WTC11 (cell line): ENCODE results near the gene MRPL54. TPM values are rescaled to one million over a fixed set of nuclear protein-coding genes. Genes with fewer than 3 reads are reported as not detected.

Source experiments
- AR ChIP-seq: fragments of 250-450 bp; sonication (Bioruptor Pico); IDR thresholded peaks from 2 replicates; pipeline ENCODE4 v1.9.0; 2021; ENCODE audit warnings: mild to moderate bottlenecking
- CTCF ChIP-seq: fragments of 200-600 bp; IDR thresholded peaks from 2 replicates; pipeline ENCODE4 v1.8.0; 2022; ENCODE audit warnings: antibody characterized with exemption
- ESRRA ChIP-seq: sonication (generic); formaldehyde crosslinking; IDR thresholded peaks from 2 replicates; pipeline ENCODE4 v1.8.1; 2022; ENCODE audit warnings: mild to moderate bottlenecking, missing genetic modification reagents, borderline replicate concordance
- FOXK1 ChIP-seq: sonication (generic); formaldehyde crosslinking; IDR thresholded peaks from 2 replicates; pipeline ENCODE4 v1.8.0; 2022; ENCODE audit warnings: mild to moderate bottlenecking, moderate library complexity, missing genetic modification reagents
- HMGA2 ChIP-seq: fragments of 250-450 bp; sonication (Bioruptor Pico); IDR thresholded peaks from 2 replicates; pipeline ENCODE4 v1.4.0; 2021; ENCODE audit warnings: mild to moderate bottlenecking, moderate library complexity
- NR1H2 ChIP-seq: sonication (generic); formaldehyde crosslinking; IDR thresholded peaks from 2 replicates; pipeline ENCODE4 v1.9.0; 2021; ENCODE audit warnings: mild to moderate bottlenecking, moderate library complexity, missing genetic modification reagents
- NR2C2 ChIP-seq: sonication (generic); formaldehyde crosslinking; IDR thresholded peaks from 2 replicates; pipeline ENCODE4 v1.8.0; 2022; ENCODE audit warnings: mild to moderate bottlenecking, missing genetic modification reagents
- OVOL2 ChIP-seq: fragments of 250-450 bp; sonication (Bioruptor Pico); IDR thresholded peaks from 2 replicates; pipeline ENCODE4 v1.9.0; 2021; ENCODE audit warnings: mild to moderate bottlenecking, borderline replicate concordance
- RELA ChIP-seq: sonication (generic); formaldehyde crosslinking; IDR thresholded peaks from 2 replicates; pipeline ENCODE4 v1.8.1; 2022; ENCODE audit warnings: missing genetic modification reagents, mild to moderate bottlenecking, borderline replicate concordance
- SP1 ChIP-seq: sonication (generic); formaldehyde crosslinking; conservative IDR thresholded peaks from 2 replicates; pipeline ENCODE4 v1.8.1; 2022; ENCODE audit warnings: missing genetic modification reagents
- TEAD4 ChIP-seq: sonication (generic); formaldehyde crosslinking; IDR thresholded peaks from 2 replicates; pipeline ENCODE4 v1.8.0; 2022; ENCODE audit warnings: mild to moderate bottlenecking, missing genetic modification reagents
- USF1 ChIP-seq: sonication (generic); formaldehyde crosslinking; IDR thresholded peaks from 2 replicates; pipeline ENCODE4 v1.8.0; 2022; ENCODE audit warnings: mild to moderate bottlenecking, missing genetic modification reagents
- ZBTB21 ChIP-seq: sonication (generic); formaldehyde crosslinking; IDR thresholded peaks from 2 replicates; pipeline ENCODE4 v1.8.1; 2023; ENCODE audit warnings: mild to moderate bottlenecking, missing genetic modification reagents, borderline replicate concordance
- ZNF219 ChIP-seq: sonication (generic); formaldehyde crosslinking; IDR thresholded peaks from 2 replicates; pipeline ENCODE4 v1.8.0; 2023; ENCODE audit warnings: missing genetic modification reagents, mild to moderate bottlenecking, borderline replicate concordance
- ZNF423 ChIP-seq: fragments of 250-450 bp; sonication (Bioruptor Pico); IDR thresholded peaks from 2 replicates; pipeline ENCODE4 v2.1.2; 2022; ENCODE audit warnings: mild to moderate bottlenecking, moderate library complexity
- ZNF671 ChIP-seq: fragments of 250-450 bp; sonication (Bioruptor Pico); IDR thresholded peaks from 2 replicates; pipeline ENCODE4 v1.8.0; 2021; ENCODE audit warnings: mild to moderate bottlenecking
- total RNA-seq: library from RNA; stranded (reverse); gene quantifications from 3 replicates; pipeline ENCODE4 v1.2.3, GENCODE V29; 2021
- TF ChIP-seq, protein P1 (sequence below): sonication (generic); formaldehyde crosslinking; IDR thresholded peaks from 2 replicates; pipeline ENCODE4 v1.8.1; 2023; ENCODE audit warnings: mild to moderate bottlenecking, moderate library complexity, missing genetic modification reagents
- TF ChIP-seq, protein P2 (sequence below): fragments of 250-450 bp; sonication (Bioruptor Pico); IDR thresholded peaks from 2 replicates; pipeline ENCODE4 v1.9.0; 2021; ENCODE audit warnings: mild to moderate bottlenecking, borderline replicate concordance
- TF ChIP-seq, protein P3 (sequence below): sonication (generic); formaldehyde crosslinking; IDR thresholded peaks from 2 replicates; pipeline ENCODE4 v1.8.1; 2023; ENCODE audit warnings: mild to moderate bottlenecking, missing genetic modification reagents, borderline replicate concordance
- TF ChIP-seq, protein P4 (sequence below): sonication (generic); formaldehyde crosslinking; IDR thresholded peaks from 2 replicates; pipeline ENCODE4 v1.8.1; 2023; ENCODE audit warnings: mild to moderate bottlenecking, missing genetic modification reagents

Gene MRPL54
- total RNA-seq, 1 experiment from 2014 or later: 62.3 TPM

DNA sequence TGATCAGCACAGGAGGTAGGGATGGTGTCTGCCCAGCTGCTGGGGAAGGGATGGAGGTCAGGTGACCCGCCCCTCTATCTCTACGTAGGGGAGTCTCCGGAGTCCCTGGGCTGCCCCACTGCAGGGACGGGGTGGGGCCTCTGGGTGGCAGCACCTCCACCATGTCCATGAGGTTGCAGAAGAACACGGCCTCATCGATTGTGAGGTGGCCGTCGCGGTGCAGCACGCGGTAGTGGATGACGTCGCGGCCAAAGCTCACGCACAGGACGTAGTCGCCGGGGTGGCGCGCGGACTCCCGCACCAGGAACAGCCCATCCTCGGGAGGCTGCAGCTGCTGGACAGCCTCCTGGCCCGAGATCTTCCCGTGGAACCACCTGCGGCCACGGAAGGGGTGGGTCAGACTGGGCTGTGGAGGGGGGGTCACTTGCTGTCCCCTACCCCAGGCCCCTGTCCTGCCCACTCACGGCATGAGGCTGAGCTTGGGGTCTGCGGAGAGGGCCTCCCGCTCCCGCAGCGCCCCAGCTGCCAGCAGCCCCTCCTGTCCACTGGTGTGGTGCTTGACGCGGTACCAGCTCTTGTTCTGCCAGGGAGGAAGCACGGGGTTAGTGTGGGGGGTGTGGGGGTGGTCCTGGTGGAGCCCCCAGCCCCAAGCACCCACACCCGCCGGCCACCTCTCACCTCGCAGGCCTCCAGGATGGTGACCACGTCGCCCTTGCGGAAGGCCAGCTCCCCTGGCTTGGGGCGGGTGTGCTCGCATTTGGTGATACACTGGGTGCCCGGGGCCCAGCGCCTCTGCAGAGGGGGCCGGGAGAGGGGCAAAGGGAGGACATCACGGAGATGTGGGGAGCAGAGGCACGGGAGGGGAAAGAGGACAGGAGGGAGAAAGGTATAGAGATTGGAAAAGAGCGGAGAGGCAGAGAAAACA is 21.4 kb downstream of the MRPL54 start (continued):
- TF ChIP-seq, protein P1, sequence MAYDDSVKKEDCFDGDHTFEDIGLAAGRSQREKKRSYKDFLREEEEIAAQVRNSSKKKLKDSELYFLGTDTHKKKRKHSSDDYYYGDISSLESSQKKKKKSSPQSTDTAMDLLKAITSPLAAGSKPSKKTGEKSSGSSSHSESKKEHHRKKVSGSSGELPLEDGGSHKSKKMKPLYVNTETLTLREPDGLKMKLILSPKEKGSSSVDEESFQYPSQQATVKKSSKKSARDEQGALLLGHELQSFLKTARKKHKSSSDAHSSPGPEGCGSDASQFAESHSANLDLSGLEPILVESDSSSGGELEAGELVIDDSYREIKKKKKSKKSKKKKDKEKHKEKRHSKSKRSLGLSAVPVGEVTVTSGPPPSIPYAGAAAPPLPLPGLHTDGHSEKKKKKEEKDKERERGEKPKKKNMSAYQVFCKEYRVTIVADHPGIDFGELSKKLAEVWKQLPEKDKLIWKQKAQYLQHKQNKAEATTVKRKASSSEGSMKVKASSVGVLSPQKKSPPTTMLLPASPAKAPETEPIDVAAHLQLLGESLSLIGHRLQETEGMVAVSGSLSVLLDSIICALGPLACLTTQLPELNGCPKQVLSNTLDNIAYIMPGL (CRISPR knock-in tag): 0 out of 2 replicates have a peak, but pooled peaks have one; percentile 30
- no peak for TF ChIP-seq RELA
- TF ChIP-seq NR2C2 (CRISPR knock-in tag): no peak
- TF ChIP-seq, protein P2, sequence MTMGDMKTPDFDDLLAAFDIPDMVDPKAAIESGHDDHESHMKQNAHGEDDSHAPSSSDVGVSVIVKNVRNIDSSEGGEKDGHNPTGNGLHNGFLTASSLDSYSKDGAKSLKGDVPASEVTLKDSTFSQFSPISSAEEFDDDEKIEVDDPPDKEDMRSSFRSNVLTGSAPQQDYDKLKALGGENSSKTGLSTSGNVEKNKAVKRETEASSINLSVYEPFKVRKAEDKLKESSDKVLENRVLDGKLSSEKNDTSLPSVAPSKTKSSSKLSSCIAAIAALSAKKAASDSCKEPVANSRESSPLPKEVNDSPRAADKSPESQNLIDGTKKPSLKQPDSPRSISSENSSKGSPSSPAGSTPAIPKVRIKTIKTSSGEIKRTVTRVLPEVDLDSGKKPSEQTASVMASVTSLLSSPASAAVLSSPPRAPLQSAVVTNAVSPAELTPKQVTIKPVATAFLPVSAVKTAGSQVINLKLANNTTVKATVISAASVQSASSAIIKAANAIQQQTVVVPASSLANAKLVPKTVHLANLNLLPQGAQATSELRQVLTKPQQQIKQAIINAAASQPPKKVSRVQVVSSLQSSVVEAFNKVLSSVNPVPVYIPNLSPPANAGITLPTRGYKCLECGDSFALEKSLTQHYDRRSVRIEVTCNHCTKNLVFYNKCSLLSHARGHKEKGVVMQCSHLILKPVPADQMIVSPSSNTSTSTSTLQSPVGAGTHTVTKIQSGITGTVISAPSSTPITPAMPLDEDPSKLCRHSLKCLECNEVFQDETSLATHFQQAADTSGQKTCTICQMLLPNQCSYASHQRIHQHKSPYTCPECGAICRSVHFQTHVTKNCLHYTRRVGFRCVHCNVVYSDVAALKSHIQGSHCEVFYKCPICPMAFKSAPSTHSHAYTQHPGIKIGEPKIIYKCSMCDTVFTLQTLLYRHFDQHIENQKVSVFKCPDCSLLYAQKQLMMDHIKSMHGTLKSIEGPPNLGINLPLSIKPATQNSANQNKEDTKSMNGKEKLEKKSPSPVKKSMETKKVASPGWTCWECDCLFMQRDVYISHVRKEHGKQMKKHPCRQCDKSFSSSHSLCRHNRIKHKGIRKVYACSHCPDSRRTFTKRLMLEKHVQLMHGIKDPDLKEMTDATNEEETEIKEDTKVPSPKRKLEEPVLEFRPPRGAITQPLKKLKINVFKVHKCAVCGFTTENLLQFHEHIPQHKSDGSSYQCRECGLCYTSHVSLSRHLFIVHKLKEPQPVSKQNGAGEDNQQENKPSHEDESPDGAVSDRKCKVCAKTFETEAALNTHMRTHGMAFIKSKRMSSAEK (CRISPR knock-in tag): no peak
- no peak for TF ChIP-seq AR (CRISPR knock-in tag)
- no peak for TF ChIP-seq SP1
- no peak for TF ChIP-seq ZNF671
- TF ChIP-seq ESRRA (CRISPR knock-in tag): no peak
- TF ChIP-seq USF1 (CRISPR knock-in tag): peak; percentile 73; the same call in 1 of the 2 replicates
- TF ChIP-seq, protein P3, sequence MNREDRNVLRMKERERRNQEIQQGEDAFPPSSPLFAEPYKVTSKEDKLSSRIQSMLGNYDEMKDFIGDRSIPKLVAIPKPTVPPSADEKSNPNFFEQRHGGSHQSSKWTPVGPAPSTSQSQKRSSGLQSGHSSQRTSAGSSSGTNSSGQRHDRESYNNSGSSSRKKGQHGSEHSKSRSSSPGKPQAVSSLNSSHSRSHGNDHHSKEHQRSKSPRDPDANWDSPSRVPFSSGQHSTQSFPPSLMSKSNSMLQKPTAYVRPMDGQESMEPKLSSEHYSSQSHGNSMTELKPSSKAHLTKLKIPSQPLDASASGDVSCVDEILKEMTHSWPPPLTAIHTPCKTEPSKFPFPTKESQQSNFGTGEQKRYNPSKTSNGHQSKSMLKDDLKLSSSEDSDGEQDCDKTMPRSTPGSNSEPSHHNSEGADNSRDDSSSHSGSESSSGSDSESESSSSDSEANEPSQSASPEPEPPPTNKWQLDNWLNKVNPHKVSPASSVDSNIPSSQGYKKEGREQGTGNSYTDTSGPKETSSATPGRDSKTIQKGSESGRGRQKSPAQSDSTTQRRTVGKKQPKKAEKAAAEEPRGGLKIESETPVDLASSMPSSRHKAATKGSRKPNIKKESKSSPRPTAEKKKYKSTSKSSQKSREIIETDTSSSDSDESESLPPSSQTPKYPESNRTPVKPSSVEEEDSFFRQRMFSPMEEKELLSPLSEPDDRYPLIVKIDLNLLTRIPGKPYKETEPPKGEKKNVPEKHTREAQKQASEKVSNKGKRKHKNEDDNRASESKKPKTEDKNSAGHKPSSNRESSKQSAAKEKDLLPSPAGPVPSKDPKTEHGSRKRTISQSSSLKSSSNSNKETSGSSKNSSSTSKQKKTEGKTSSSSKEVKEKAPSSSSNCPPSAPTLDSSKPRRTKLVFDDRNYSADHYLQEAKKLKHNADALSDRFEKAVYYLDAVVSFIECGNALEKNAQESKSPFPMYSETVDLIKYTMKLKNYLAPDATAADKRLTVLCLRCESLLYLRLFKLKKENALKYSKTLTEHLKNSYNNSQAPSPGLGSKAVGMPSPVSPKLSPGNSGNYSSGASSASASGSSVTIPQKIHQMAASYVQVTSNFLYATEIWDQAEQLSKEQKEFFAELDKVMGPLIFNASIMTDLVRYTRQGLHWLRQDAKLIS: no peak
- no peak for TF ChIP-seq FOXK1 (CRISPR knock-in tag)
- TF ChIP-seq OVOL2 (CRISPR knock-in tag): no peak
- no peak for TF ChIP-seq TEAD4 (CRISPR knock-in tag)
- no peak for TF ChIP-seq ZNF423 (CRISPR knock-in tag)
- TF ChIP-seq, protein P4, sequence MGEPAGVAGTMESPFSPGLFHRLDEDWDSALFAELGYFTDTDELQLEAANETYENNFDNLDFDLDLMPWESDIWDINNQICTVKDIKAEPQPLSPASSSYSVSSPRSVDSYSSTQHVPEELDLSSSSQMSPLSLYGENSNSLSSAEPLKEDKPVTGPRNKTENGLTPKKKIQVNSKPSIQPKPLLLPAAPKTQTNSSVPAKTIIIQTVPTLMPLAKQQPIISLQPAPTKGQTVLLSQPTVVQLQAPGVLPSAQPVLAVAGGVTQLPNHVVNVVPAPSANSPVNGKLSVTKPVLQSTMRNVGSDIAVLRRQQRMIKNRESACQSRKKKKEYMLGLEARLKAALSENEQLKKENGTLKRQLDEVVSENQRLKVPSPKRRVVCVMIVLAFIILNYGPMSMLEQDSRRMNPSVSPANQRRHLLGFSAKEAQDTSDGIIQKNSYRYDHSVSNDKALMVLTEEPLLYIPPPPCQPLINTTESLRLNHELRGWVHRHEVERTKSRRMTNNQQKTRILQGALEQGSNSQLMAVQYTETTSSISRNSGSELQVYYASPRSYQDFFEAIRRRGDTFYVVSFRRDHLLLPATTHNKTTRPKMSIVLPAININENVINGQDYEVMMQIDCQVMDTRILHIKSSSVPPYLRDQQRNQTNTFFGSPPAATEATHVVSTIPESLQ (CRISPR knock-in tag): no peak
- no peak; the same call in 1 of the 2 replicates for TF ChIP-seq ZBTB21 (CRISPR knock-in tag)
- TF ChIP-seq HMGA2: no peak
- no peak for TF ChIP-seq ZNF219 (CRISPR knock-in tag)
- TF ChIP-seq NR1H2 (CRISPR knock-in tag): no peak
- peak; percentile 66 for TF ChIP-seq CTCF
